Ectodermal cell (in vitro differentiated cells): Measurements from ENCODE around the gene TVP23A.

Experiments
- H3K27ac ChIP-seq: 2 replicates; pipeline ENCODE4 v1.7.0; 2013; ENCODE audit warnings: mild to moderate bottlenecking, low read depth, low read length; ENCODE audit not compliant: insufficient read depth, poor library complexity, severe bottlenecking
- H3K27me3 ChIP-seq: 2 replicates; pipeline ENCODE4 v1.7.0; 2013; ENCODE audit warnings: mild to moderate bottlenecking, low read length; ENCODE audit not compliant: insufficient read depth, control insufficient read depth, poor library complexity, severe bottlenecking
- H3K36me3 ChIP-seq: one replicate; pipeline ENCODE4 v1.7.0; 2013; ENCODE audit warnings: low read length; ENCODE audit not compliant: control insufficient read depth, insufficient read depth
- H3K4me1 ChIP-seq: one replicate; pipeline ENCODE4 v1.7.0; 2013; ENCODE audit warnings: low read length; ENCODE audit not compliant: control insufficient read depth, insufficient read depth
- H3K4me3 ChIP-seq: 2 replicates; pipeline ENCODE4 v1.7.0; 2013; ENCODE audit warnings: low read depth, low read length, control low read depth; ENCODE audit not compliant: insufficient read depth
- H3K9me3 ChIP-seq: 2 replicates; pipeline ENCODE4 v1.7.0; 2013; ENCODE audit warnings: mild to moderate bottlenecking, low read length, moderate library complexity; ENCODE audit not compliant: control insufficient read depth
- WGBS, 2 experiments: methylation state at CpG; one replicate each; pipeline ENCODE4 v1.1.7; 2013; ENCODE audit warnings: missing lambda C conversion rate in 2 of 2; 5-methylcytosine and 5-hydroxymethylcytosine counted together

TVP23A gene

DNA sequence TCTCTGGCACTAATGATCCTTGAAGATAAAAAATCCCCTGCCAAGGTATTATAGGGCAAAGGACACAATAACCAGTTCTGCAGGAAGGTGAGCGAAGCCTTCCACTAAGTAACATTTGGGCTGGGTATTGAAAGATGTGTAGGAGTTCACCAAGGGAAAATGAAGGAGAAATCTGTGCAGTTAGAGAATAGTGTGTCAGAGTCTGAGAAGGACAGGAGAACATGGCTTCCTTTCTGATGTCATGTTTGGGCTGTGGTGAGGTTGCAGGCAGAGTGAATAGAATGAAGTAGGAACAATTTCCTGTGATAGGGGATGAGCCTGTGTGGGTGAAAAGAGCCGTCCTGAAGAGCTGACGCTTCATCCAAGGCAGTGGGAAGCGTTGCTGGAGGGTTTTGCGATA is 34.4 kb upstream of the TVP23A start:
- WGBS, 2 experiments: 93% methylated on average over 5 of the region's 5 CpGs
- no peaks in the 10 kb centered on the region for H3K9me3 ChIP-seq
- H3K4me1 ChIP-seq: no peaks in the 10 kb centered on the region
- no peaks in the 10 kb centered on the region for H3K36me3 ChIP-seq
- no peak overlapping the region for H3K27ac ChIP-seq
- no peaks in the 10 kb centered on the region for H3K27me3 ChIP-seq
- no peak overlapping the region for H3K4me3 ChIP-seq

DNA sequence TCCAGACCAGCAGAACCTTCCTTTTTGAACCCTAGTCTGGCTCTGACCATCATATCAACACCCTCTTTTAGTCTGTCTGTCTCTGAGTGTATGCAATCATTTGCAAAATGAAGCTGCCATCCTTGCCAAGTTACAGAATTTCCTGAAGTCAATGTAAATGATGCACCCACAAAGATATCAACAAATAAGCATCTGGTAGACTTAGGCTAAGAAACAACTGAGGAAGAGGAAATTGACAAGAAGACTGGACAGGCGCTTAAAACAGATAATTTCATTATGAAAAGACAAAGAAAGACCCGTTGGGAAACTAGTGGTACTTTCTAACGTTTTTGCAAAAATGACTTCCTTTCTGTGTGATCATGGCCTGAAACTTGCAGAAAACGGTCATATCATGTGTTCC is 33.7 kb upstream of the TVP23A start:
- Histone ChIP-seq H3K27me3 (no peaks in the 10 kb centered on the region), H3K4me1 (no peaks in the 10 kb centered on the region), H3K9me3 (no peaks in the 10 kb centered on the region), H3K27ac (no peak overlapping the region), H3K4me3 (no peak overlapping the region), H3K36me3 (no peaks in the 10 kb centered on the region)
- 88 to 95% methylated on average over 4 of the region's 4 CpGs for WGBS, 2 experiments

DNA sequence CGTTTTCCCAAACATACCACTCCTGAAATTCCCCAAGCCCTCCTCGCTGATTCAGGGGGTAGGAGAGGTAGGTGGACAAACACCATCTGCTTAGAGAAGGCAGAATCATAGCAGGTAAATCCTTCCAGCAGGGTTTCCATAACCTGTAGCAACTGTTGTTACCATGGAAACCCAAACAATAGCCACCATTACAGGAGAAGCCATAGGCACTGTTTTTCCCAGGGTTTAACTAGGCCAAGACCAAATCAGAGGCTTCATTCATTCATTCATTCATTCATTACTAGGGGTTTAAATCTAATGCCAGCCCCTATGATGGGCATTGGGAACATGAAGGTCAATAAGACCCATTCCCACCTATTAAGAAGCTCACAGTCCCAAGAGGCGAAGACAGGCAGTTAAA is 32.9 kb upstream of the TVP23A start:
- no peak overlapping the region for H3K27ac ChIP-seq
- H3K9me3 ChIP-seq: no peaks in the 10 kb centered on the region
- H3K36me3 ChIP-seq: no peaks in the 10 kb centered on the region
- no peaks in the 10 kb centered on the region for H3K4me1 ChIP-seq
- no peaks in the 10 kb centered on the region for H3K27me3 ChIP-seq
- no peak overlapping the region for H3K4me3 ChIP-seq
- 96 to 100% methylated on average over 2 to 3 of the region's 3 CpGs for WGBS, 2 experiments

DNA sequence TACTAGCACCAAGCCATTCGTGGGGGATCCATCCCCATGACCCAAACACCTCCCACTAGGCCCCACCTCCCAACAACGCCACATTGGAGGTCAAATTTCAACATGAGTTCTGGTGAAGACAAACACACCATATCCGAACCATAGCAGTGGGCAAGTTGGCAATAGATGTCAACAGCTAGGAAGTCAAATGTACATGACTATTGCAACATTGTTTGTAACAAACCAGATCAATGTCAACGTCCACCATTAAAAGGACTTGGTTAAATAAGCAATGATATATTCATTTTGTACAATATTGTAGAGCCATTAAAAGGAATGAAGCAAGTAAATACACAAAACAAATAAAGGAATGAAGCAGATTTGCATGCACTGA is 31.9 kb upstream of the TVP23A start:
- Histone ChIP-seq H3K4me3 (no peak overlapping the region), H3K27me3 (no peaks in the 10 kb centered on the region), H3K27ac (no peak overlapping the region), H3K36me3 (no peaks in the 10 kb centered on the region), H3K4me1 (no peaks in the 10 kb centered on the region), H3K9me3 (no peaks in the 10 kb centered on the region)
- WGBS, 2 experiments: 83 to 88% methylated on average over 3 to 4 of the region's 4 CpGs

DNA sequence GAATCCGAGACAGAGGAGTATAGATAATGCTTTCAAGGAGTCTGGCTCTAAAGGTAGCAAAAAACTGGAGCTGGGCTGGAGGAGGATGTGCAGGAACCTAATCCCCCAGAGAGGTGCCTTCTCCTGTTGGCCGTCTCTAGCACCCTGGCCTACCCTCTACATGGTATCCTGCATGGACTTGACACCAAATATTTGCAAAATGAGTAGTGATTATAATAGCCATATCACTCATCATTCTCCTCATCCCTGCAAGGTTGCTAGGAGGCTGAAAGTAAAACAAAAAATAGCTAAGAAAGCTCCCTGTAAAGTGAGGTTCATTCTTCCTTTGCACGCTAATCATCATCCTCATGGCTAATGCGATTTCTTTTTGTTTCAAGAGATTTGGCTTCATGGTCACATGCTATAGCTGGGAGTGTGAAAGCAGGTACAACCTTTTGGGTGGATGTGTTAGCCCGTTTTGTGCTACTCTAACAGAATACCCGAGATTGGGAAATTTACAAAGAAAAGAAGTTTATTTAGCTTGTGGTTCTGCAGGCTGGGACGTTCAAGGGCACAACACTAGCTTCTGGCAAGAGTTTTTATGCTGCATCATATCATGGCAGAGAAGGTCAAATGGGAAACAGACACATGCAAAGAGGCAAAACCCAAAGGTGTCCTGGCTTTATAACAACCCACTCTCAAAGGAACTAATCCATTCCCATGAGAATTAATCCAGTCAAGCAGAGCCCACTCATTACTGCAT is 31.3 kb upstream of the TVP23A start:
- 81% methylated on average over 7 of the region's 7 CpGs for WGBS, 2 experiments
- Histone ChIP-seq H3K36me3 (no peaks in the 10 kb centered on the region), H3K4me1 (no peaks in the 10 kb centered on the region), H3K27ac (no peak overlapping the region), H3K4me3 (no peak overlapping the region), H3K9me3 (no peaks in the 10 kb centered on the region), H3K27me3 (no peaks in the 10 kb centered on the region)

DNA sequence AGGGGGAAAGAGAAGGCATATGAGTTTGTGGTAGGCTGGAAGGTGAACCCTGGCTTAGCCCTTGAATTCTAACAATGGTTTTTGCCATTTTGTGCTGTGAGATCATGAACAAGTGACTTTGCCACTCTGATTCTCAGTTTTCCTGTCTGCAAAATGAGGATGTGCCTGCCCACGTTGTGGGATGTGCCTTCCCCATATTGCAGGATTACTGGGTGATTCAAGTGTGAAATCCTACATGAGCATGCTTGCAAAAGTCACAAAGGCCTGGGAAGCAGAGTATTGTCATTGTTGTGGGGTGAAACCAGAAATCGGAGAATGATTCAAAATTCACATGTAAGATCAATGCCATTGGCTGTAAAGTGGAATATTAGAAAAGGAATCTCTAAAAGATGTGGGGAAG is 28.6 kb upstream of the TVP23A start:
- H3K4me3 ChIP-seq: no peak overlapping the region
- H3K27ac ChIP-seq: no peak overlapping the region
- no peaks in the 10 kb centered on the region for H3K36me3 ChIP-seq
- no peaks in the 10 kb centered on the region for H3K4me1 ChIP-seq
- no peaks in the 10 kb centered on the region for H3K9me3 ChIP-seq
- no peaks in the 10 kb centered on the region for H3K27me3 ChIP-seq
- 76 to 77% methylated on average over 2 of the region's 2 CpGs for WGBS, 2 experiments

DNA sequence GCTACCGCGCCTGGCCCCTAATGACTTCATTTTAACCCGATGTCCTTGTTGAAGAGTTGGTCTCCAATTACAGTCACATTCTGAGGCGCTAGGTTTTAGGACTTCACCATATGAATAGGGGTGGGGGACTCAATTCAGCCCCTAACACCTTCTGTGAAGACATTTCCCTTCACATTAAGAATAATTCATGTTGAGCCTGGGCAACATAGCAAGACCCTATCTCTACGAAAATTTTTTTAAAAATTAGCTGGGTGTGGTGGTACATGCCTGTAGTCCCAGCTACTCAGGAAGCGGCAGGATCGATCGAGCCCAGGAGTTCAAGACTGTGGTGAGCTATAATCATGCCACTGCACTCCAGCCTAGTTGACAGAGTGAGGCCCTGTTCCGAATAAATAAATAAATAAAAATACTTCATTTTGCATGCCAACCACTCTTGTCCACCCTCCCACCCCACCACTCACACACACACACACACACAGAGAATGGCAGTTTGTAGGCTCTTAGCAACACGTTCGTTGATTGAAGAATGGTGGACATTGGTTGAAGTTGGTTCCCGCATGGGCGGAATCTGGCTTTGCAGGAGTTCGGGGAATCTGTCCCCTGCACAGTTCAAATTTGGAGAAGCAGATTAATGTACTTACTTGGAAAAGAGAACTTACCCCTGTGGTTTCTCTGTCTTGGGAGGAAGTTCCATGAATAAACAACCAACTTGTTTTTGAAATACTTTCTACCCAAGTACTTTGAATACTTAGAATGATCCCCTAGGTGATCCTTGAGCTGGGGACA is 27.8 kb upstream of the TVP23A start:
- Histone ChIP-seq H3K36me3 (no peaks in the 10 kb centered on the region), H3K9me3 (no peaks in the 10 kb centered on the region), H3K27ac (no peak overlapping the region), H3K27me3 (no peaks in the 10 kb centered on the region), H3K4me1 (no peaks in the 10 kb centered on the region), H3K4me3 (no peak overlapping the region)
- 93 to 95% methylated on average over 14 of the region's 14 CpGs for WGBS, 2 experiments

DNA sequence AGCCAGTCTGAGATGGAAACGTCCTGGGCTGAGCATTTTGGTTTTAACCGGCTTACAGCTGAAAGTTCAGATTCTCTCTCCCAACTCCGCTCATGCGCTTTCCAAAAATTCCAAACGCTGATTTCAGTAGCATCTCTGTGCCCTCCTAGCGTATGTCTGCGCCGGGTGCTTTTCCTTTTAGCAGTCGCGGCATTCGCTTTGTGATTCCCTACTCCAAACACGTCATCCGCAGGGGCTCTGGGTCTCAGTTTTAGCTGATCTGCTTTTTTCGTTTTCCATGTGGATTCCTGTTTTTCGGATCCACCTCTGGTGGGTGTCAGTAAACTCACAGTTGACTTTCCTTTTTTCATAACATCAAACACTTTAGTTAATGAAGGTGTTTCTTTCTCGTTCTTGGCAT is 22.1 kb upstream of the TVP23A start:
- Histone ChIP-seq H3K27ac (no peak overlapping the region), H3K9me3 (no peaks in the 10 kb centered on the region), H3K36me3 (no peaks in the 10 kb centered on the region), H3K4me1 (no peaks in the 10 kb centered on the region), H3K27me3 (no peaks in the 10 kb centered on the region), H3K4me3 (no peak overlapping the region)
- 89 to 91% methylated on average over 16 of the region's 16 CpGs for WGBS, 2 experiments

DNA sequence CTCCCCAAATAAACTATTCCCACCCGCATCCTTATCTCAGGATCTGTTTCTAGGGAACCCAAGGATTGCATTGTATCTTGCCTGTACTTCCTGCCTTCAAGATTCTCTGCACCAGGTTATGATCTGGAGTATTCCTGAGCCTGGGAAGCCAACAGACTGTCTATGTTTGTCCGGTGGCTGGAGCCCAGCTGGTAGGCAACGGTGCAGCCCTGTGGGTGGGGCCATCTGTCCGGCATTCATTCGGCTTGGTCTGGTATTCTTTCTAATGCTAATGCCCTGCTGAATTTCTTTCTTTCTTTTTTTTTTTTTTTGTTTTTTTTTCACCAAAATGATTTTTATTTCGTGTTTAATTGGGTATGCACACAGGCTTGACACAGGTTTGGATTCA is 20.7 kb upstream of the TVP23A start:
- WGBS, 2 experiments: 50 to 56% methylated on average over 5 to 6 of the region's 6 CpGs
- Histone ChIP-seq H3K27me3 (no peaks in the 10 kb centered on the region), H3K36me3 (no peaks in the 10 kb centered on the region), H3K4me1 (no peaks in the 10 kb centered on the region), H3K4me3 (no peak overlapping the region), H3K27ac (no peak overlapping the region), H3K9me3 (no peaks in the 10 kb centered on the region)

DNA sequence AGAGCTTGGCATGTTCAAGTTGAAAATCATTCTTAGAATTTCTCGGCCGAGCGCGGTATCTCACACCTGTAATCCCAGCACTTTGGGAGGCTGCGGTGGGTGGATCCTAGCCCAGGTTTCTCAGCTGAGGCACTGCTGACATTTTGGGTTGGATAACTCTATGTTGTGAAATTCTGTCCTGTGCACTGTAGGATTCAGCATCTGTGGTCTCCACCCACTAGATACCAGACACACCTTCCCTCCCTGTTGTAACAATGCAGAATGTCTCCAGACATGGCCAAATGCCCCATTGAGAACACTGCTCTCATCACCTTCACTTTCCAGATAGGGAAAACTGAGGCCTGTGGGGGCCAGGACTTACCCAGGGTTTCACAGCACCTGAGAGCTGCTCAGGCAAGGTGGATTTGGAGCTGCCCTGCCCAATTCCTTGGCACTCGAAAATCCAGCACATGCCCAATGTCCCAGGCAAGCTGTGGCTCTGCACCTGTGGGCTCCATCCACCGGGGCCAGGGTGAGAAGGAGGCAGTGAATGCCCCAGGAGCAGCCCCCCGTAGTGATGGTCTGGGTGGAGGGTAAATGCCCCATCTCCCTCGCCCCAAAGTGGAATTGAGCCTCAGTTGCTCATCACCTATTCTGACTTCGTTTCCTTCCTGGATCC is 20.2 kb upstream of the TVP23A start:
- no peaks in the 10 kb centered on the region for H3K9me3 ChIP-seq
- H3K27ac ChIP-seq: no peak overlapping the region
- no peaks in the 10 kb centered on the region for H3K27me3 ChIP-seq
- WGBS, 2 experiments: 91% methylated on average over 10 of the region's 10 CpGs
- no peak overlapping the region for H3K4me3 ChIP-seq
- no peaks in the 10 kb centered on the region for H3K4me1 ChIP-seq
- no peaks in the 10 kb centered on the region for H3K36me3 ChIP-seq
